HepG2 (cell line): ENCODE results near the gene IFIT3. TPM values are rescaled to one million over a fixed set of nuclear protein-coding genes. Genes with fewer than 3 reads are reported as not detected.

Experiments
- FOXA3 ChIP-seq: IDR thresholded peaks from 2 replicates; pipeline ENCODE4 v1.6.1; 2016; ENCODE audit warnings: missing genetic modification reagents, missing compliant biosample characterization
- HIVEP1 ChIP-seq: sonication (generic); formaldehyde crosslinking; IDR thresholded peaks from 2 replicates; pipeline ENCODE4 v1.4.0; 2020; ENCODE audit warnings: mild to moderate bottlenecking, missing genetic modification reagents
- KLF13 ChIP-seq: sonication (generic); formaldehyde crosslinking; IDR thresholded peaks from 2 replicates; pipeline ENCODE4 v1.4.0; 2020; ENCODE audit warnings: mild to moderate bottlenecking, missing genetic modification reagents
- MZF1 ChIP-seq: sonication (generic); formaldehyde crosslinking; IDR thresholded peaks from 2 replicates; pipeline ENCODE4 v1.8.1; 2023; ENCODE audit warnings: mild to moderate bottlenecking, missing genetic modification reagents, borderline replicate concordance
- SALL1 ChIP-seq: sonication (generic); formaldehyde crosslinking; IDR thresholded peaks from 2 replicates; pipeline ENCODE4 v1.8.0; 2022; ENCODE audit warnings: mild to moderate bottlenecking, missing genetic modification reagents
- TBX2 ChIP-seq: sonication (generic); formaldehyde crosslinking; IDR thresholded peaks from 2 replicates; pipeline ENCODE4 v1.5.0; 2020; ENCODE audit warnings: missing genetic modification reagents, mild to moderate bottlenecking, borderline replicate concordance
- TEAD3 ChIP-seq: optimal IDR thresholded peaks from 2 replicates; pipeline ENCODE3; 2016; ENCODE audit warnings: borderline replicate concordance
- TRIM24 ChIP-seq: sonication (generic); formaldehyde crosslinking; IDR thresholded peaks from 2 replicates; pipeline ENCODE4 v1.8.0; 2022; ENCODE audit warnings: mild to moderate bottlenecking, missing genetic modification reagents
- YEATS2 ChIP-seq: sonication (generic); formaldehyde crosslinking; IDR thresholded peaks from 2 replicates; pipeline ENCODE4 v1.4.0; 2020; ENCODE audit warnings: missing genetic modification reagents, borderline replicate concordance
- ZNF10 ChIP-seq: sonication (generic); formaldehyde crosslinking; IDR thresholded peaks from 2 replicates; pipeline ENCODE4 v1.4.0; 2020; ENCODE audit warnings: mild to moderate bottlenecking, low read depth, missing genetic modification reagents, borderline replicate concordance
- ZNF18 ChIP-seq: sonication (generic); formaldehyde crosslinking; IDR thresholded peaks from 2 replicates; pipeline ENCODE4 v1.8.0; 2022; ENCODE audit warnings: mild to moderate bottlenecking, missing genetic modification reagents; ENCODE audit not compliant: insufficient replicate concordance
- ZNF644 ChIP-seq: IDR thresholded peaks from 2 replicates; pipeline ENCODE4 v1.6.1; 2016; ENCODE audit warnings: low read depth
- ZNF776 ChIP-seq: sonication (generic); formaldehyde crosslinking; IDR thresholded peaks from 2 replicates; pipeline ENCODE4 v1.4.0; 2020; ENCODE audit warnings: mild to moderate bottlenecking, missing genetic modification reagents
- ZNF792 ChIP-seq: IDR thresholded peaks from 2 replicates; pipeline ENCODE4 v1.6.1; 2016
- polyA plus RNA-seq, 8 experiments: library from polyadenylated mRNA; depleted of rRNA in 3 of 8; stranded (reverse) in 7 of 8; unstranded in 1 of 8; fragments of >200 nt; fragmentation: Illumina TruSeq in 4 of 8; extraction: Trizol in 4 of 8; gene quantifications; 2 replicates each; pipeline versions ENCODE4 v1.2.1 to v1.2.3, GENCODE V29; 2011 to 2016; ENCODE audit warnings: low read depth in 4 of 8, missing spikeins in 1 of 8, mixed read lengths in 1 of 8; ENCODE audit not compliant: insufficient read depth in 1 of 8
- total RNA-seq, 5 experiments: library from RNA; depleted of rRNA; stranded (reverse); fragments of >200 nt; fragmentation: Illumina TruSeq; extraction: Trizol; gene quantifications; 2 replicates each; pipeline ENCODE4 v1.2.3, GENCODE V29; 2016; ENCODE audit warnings: low read depth in 1 of 5
- TF ChIP-seq, protein P1 (sequence below): IDR thresholded peaks from 2 replicates; pipeline ENCODE4 v1.4.0; 2020; ENCODE audit warnings: mild to moderate bottlenecking, missing genetic modification reagents
- TF ChIP-seq, protein P2 (sequence below): IDR thresholded peaks from 2 replicates; pipeline ENCODE4 v1.6.1; 2016; ENCODE audit warnings: missing compliant biosample characterization, missing genetic modification reagents, borderline replicate concordance
- TF ChIP-seq, protein P3 (sequence below): sonication (generic); formaldehyde crosslinking; IDR thresholded peaks from 2 replicates; pipeline ENCODE4 v1.4.0; 2020; ENCODE audit warnings: mild to moderate bottlenecking, missing genetic modification reagents
- TF ChIP-seq, protein P4 (sequence below): IDR thresholded peaks from 2 replicates; pipeline ENCODE4 v1.6.1; 2012; ENCODE audit warnings: low read depth, low read length, improper control_type of control experiment

The IFIT3 gene
- total and polyA plus RNA-seq, 2 of the 13 experiments (the other 11 are each of a cell fraction or from before 2014, with no cell fraction given) = 0.48 to 3.1 TPM

- TF ChIP-seq, protein P1, sequence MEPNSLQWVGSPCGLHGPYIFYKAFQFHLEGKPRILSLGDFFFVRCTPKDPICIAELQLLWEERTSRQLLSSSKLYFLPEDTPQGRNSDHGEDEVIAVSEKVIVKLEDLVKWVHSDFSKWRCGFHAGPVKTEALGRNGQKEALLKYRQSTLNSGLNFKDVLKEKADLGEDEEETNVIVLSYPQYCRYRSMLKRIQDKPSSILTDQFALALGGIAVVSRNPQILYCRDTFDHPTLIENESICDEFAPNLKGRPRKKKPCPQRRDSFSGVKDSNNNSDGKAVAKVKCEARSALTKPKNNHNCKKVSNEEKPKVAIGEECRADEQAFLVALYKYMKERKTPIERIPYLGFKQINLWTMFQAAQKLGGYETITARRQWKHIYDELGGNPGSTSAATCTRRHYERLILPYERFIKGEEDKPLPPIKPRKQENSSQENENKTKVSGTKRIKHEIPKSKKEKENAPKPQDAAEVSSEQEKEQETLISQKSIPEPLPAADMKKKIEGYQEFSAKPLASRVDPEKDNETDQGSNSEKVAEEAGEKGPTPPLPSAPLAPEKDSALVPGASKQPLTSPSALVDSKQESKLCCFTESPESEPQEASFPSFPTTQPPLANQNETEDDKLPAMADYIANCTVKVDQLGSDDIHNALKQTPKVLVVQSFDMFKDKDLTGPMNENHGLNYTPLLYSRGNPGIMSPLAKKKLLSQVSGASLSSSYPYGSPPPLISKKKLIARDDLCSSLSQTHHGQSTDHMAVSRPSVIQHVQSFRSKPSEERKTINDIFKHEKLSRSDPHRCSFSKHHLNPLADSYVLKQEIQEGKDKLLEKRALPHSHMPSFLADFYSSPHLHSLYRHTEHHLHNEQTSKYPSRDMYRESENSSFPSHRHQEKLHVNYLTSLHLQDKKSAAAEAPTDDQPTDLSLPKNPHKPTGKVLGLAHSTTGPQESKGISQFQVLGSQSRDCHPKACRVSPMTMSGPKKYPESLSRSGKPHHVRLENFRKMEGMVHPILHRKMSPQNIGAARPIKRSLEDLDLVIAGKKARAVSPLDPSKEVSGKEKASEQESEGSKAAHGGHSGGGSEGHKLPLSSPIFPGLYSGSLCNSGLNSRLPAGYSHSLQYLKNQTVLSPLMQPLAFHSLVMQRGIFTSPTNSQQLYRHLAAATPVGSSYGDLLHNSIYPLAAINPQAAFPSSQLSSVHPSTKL = peak; percentile 56; the same call in 1 of the 2 replicates
- TF ChIP-seq ZNF792 (CRISPR knock-in tag) (peak; percentile 86; the same call in 1 of the 2 replicates), ZNF18 (CRISPR knock-in tag) (no peak), MZF1 (CRISPR knock-in tag) (no peak), TRIM24 (CRISPR knock-in tag) (no peak), HIVEP1 (CRISPR knock-in tag) (no peak), YEATS2 (no peak), TBX2 (no peak), FOXA3 (CRISPR knock-in tag) (no peak; the same call in 1 of the 2 replicates), SALL1 (CRISPR knock-in tag) (no peak), TEAD3 (peak; percentile 36), ZNF776 (CRISPR knock-in tag) (no peak), ZNF644 (CRISPR knock-in tag) (peak; percentile 31; the same call in 1 of the 2 replicates), KLF13 (no peak), ZNF10 (CRISPR knock-in tag) (no peak)
- TF ChIP-seq, protein P2, sequence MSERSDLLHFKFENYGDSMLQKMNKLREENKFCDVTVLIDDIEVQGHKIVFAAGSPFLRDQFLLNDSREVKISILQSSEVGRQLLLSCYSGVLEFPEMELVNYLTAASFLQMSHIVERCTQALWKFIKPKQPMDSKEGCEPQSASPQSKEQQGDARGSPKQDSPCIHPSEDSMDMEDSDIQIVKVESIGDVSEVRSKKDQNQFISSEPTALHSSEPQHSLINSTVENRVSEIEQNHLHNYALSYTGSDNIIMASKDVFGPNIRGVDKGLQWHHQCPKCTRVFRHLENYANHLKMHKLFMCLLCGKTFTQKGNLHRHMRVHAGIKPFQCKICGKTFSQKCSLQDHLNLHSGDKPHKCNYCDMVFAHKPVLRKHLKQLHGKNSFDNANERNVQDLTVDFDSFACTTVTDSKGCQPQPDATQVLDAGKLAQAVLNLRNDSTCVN (CRISPR knock-in tag) = no peak
- TF ChIP-seq, protein P3, sequence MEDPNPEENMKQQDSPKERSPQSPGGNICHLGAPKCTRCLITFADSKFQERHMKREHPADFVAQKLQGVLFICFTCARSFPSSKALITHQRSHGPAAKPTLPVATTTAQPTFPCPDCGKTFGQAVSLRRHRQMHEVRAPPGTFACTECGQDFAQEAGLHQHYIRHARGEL (CRISPR knock-in tag) = no peak
- TF ChIP-seq, protein P4, sequence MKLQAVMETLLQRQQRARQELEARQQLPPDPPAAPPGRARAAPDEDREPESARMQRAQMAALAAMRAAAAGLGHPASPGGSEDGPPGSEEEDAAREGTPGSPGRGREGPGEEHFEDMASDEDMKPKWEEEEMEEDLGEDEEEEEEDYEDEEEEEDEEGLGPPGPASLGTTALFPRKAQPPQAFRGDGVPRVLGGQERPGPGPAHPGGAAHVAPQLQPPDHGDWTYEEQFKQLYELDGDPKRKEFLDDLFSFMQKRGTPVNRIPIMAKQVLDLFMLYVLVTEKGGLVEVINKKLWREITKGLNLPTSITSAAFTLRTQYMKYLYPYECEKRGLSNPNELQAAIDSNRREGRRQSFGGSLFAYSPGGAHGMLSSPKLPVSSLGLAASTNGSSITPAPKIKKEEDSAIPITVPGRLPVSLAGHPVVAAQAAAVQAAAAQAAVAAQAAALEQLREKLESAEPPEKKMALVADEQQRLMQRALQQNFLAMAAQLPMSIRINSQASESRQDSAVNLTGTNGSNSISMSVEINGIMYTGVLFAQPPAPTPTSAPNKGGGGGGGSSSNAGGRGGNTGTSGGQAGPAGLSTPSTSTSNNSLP = 0 out of 2 replicates have a peak, but pooled peaks have one; percentile 6
Measured at GRCh38 chr10:89351780-89352597, 24.2 kb downstream of the IFIT3 start (continued).
